IMR-90 (cell line): ENCODE data around the gene RIOX2. TPM values are rescaled to one million over a fixed set of nuclear protein-coding genes. Genes with fewer than 3 reads are reported as not detected.

Experiments
- ATAC-seq: fragments of 200-7000 bp; cut with Tn5 transposase; 2 replicates; pipeline ENCODE4 v1.9.1; 2020; ENCODE audit warnings: low read depth, mild to moderate bottlenecking, moderate library complexity
- BruUV-seq: library from RNA; stranded (reverse); fragments of 400-500 nt; replicated peaks from 2 replicates; lab custom pipeline; 2021; lab: Mats Ljungman, UMichigan
- CTCF ChIA-PET: fragments of 300-600 bp; formaldehyde crosslinking; extraction: SDS; loops from one replicate; lab custom pipeline; 2021; ENCODE audit warnings: antibody characterized with exemption; lab: Yijun Ruan, JAX
- POLR2A ChIA-PET: fragments of 300-600 bp; sonication (Branson Sonifier 250); formaldehyde crosslinking; loops from one replicate; lab custom pipeline; 2022; ENCODE audit warnings: antibody characterized with exemption; ENCODE audit not compliant: unreplicated experiment; lab: Charles Lee
- DNase-seq: peaks from one replicate; pipeline ENCODE4 v3.0.0; 2013
- H2AFZ ChIP-seq: replicated peaks from 2 replicates; pipeline ENCODE3; 2013; ENCODE audit warnings: low read length, mild to moderate bottlenecking; ENCODE audit not compliant: poor library complexity
- H2AK5ac ChIP-seq: 2 replicates; pipeline ENCODE4 v1.6.1; 2013; ENCODE audit warnings: low read depth, low read length, inconsistent platforms
- H2AK9ac ChIP-seq: replicated peaks from 2 replicates; pipeline ENCODE3; 2013; ENCODE audit warnings: mild to moderate bottlenecking, low read depth, low read length, moderate library complexity; ENCODE audit not compliant: poor library complexity
- H2BK120ac ChIP-seq: 2 replicates; pipeline ENCODE4 v1.6.1; 2013; ENCODE audit warnings: low read depth, low read length, inconsistent platforms
- H2BK15ac ChIP-seq: 3 replicates; pipeline ENCODE4 v1.6.1; 2013; ENCODE audit warnings: low read depth, low read length, inconsistent platforms
- H2BK20ac ChIP-seq: 2 replicates; pipeline ENCODE4 v1.6.1; 2013; ENCODE audit warnings: low read depth, mild to moderate bottlenecking, inconsistent platforms, low read length, moderate library complexity
- H2BK5ac ChIP-seq: 2 replicates; pipeline ENCODE4 v1.6.1; 2013; ENCODE audit warnings: mild to moderate bottlenecking, low read depth, low read length, inconsistent platforms; ENCODE audit not compliant: poor library complexity, severe bottlenecking
- H3K14ac ChIP-seq: replicated peaks from 2 replicates; pipeline ENCODE4 v1.6.1; 2013; ENCODE audit warnings: low read depth, low read length, inconsistent platforms
- H3K18ac ChIP-seq: 2 replicates; pipeline ENCODE4 v1.6.1; 2013; ENCODE audit warnings: low read depth, low read length, control low read depth
- H3K23ac ChIP-seq: 2 replicates; pipeline ENCODE4 v1.6.1; 2013; ENCODE audit warnings: low read depth, low read length, inconsistent platforms
- H3K27ac ChIP-seq: 2 replicates; pipeline ENCODE4 v1.5.1; 2013; ENCODE audit warnings: mild to moderate bottlenecking, control low read depth, low read length; ENCODE audit not compliant: insufficient read depth
- H3K27me3 ChIP-seq: 2 replicates; pipeline ENCODE4 v1.6.1; 2013; ENCODE audit warnings: low read length; ENCODE audit not compliant: control insufficient read depth, insufficient read depth
- H3K36me3 ChIP-seq: 2 replicates; pipeline ENCODE4 v1.6.1; 2013; ENCODE audit warnings: low read length, mixed read lengths; ENCODE audit not compliant: control insufficient read depth, insufficient read depth
- H3K4ac ChIP-seq: 2 replicates; pipeline ENCODE4 v1.6.1; 2013; ENCODE audit warnings: low read depth, low read length, inconsistent platforms
- H3K4me1 ChIP-seq: 2 replicates; pipeline ENCODE4 v1.6.1; 2013; ENCODE audit warnings: low read length, mixed read lengths; ENCODE audit not compliant: control insufficient read depth, insufficient read depth
- H3K4me2 ChIP-seq: 2 replicates; pipeline ENCODE4 v1.6.1; 2013; ENCODE audit warnings: low read depth, mild to moderate bottlenecking, control low read depth, low read length, moderate library complexity
- H3K4me3 ChIP-seq: 2 replicates; pipeline ENCODE4 v1.5.1; 2013; ENCODE audit warnings: low read depth, mild to moderate bottlenecking, control low read depth, low read length, moderate library complexity; ENCODE audit not compliant: insufficient read depth
- H3K56ac ChIP-seq: 2 replicates; pipeline ENCODE4 v1.6.1; 2013; ENCODE audit warnings: low read length, inconsistent platforms; ENCODE audit not compliant: insufficient read depth; ENCODE audit errors: extremely low read depth
- H3K79me1 ChIP-seq, 2 experiments: 2 replicates each; pipeline ENCODE4 v1.6.1; 2013; ENCODE audit warnings: low read length in 2 of 2, inconsistent platforms in 1 of 2, low read depth in 1 of 2
- H3K9ac ChIP-seq: 2 replicates; pipeline ENCODE4 v1.6.1; 2013; ENCODE audit warnings: low read depth, low read length, control low read depth
- H3K9me1 ChIP-seq: 2 replicates; pipeline ENCODE4 v1.6.1; 2013; ENCODE audit warnings: low read length, inconsistent platforms; ENCODE audit not compliant: insufficient read depth
- H3K9me3 ChIP-seq: 2 replicates; pipeline ENCODE4 v1.6.1; 2013; ENCODE audit warnings: low read length; ENCODE audit not compliant: control insufficient read depth, insufficient read depth
- H4K20me1 ChIP-seq: 2 replicates; pipeline ENCODE4 v1.6.1; 2013; ENCODE audit warnings: low read length, inconsistent platforms; ENCODE audit not compliant: insufficient read depth
- H4K5ac ChIP-seq: 2 replicates; pipeline ENCODE4 v1.6.1; 2013; ENCODE audit warnings: mild to moderate bottlenecking, low read depth, low read length, control low read depth
- H4K8ac ChIP-seq, 2 experiments: 2 replicates each; pipeline ENCODE4 v1.6.1; 2013; ENCODE audit warnings: low read depth in 2 of 2, low read length in 2 of 2, control low read depth in 1 of 2, inconsistent platforms in 1 of 2
- H4K91ac ChIP-seq: 2 replicates; pipeline ENCODE4 v1.6.1; 2013; ENCODE audit warnings: low read depth, low read length, inconsistent platforms; ENCODE audit not compliant: insufficient read depth
- CHD1 ChIP-seq: IDR thresholded peaks from 2 replicates; pipeline ENCODE4 v1.6.1; 2012; ENCODE audit warnings: low read depth, low read length, improper control_type of control experiment
- FOS ChIP-seq: fragments of 150-350 bp; IDR thresholded peaks from 2 replicates; pipeline ENCODE4 v1.6.1; 2016; ENCODE audit warnings: low read depth, low read length
- MAZ ChIP-seq: IDR thresholded peaks from 2 replicates; pipeline ENCODE4 v1.6.1; 2012; ENCODE audit warnings: low read depth, mild to moderate bottlenecking, low read length, improper control_type of control experiment, moderate library complexity, borderline replicate concordance
- MXI1 ChIP-seq: IDR thresholded peaks from 2 replicates; pipeline ENCODE4 v1.6.1; 2012; ENCODE audit warnings: low read depth, mild to moderate bottlenecking, low read length, moderate library complexity, borderline replicate concordance
- POLR2A ChIP-seq: IDR thresholded peaks from 2 replicates; pipeline ENCODE4 v1.6.1; 2012; ENCODE audit warnings: mild to moderate bottlenecking, low read depth, low read length
- RFX5 ChIP-seq: IDR thresholded peaks from 2 replicates; pipeline ENCODE4 v1.8.0; 2012; ENCODE audit warnings: low read depth, mild to moderate bottlenecking, low read length, moderate library complexity
- USF2 ChIP-seq: fragments of 150-350 bp; IDR thresholded peaks from 2 replicates; pipeline ENCODE4 v1.6.1; 2017; ENCODE audit warnings: mild to moderate bottlenecking, antibody characterized with exemption, low read length, low read depth
- WGBS, 2 experiments: methylation state at CpG; one replicate each; pipeline versions ENCODE4 v1.1.5 to v1.1.7; 2013; ENCODE audit warnings: missing lambda C conversion rate in 2 of 2; ENCODE audit not compliant: insufficient read length in 1 of 2; ENCODE audit errors: extremely low coverage in 2 of 2; 5-methylcytosine and 5-hydroxymethylcytosine counted together
- dilution Hi-C: fragments of 300-500 bp; cut with HindIII; formaldehyde crosslinking; loops from one replicate; pipeline ENCODE4 v1.14.3; 2018; ENCODE audit warnings: low sequenced_read_pairs; ENCODE audit not compliant: unreplicated experiment
- in situ Hi-C: fragments of 300-500 bp; cut with MboI; formaldehyde crosslinking; loops from 3 replicates; pipeline ENCODE4 v1.14.3; 2019; ENCODE audit warnings: low sequenced_read_pairs, inconsistent platforms, mixed read lengths
- intact Hi-C: fragments of 100-400 bp; cut with micrococcal nuclease; formaldehyde crosslinking; loops from 2 replicates; pipeline ENCODE4 v1.10.0; 2022
- polyA plus RNA-seq, 3 experiments: library from polyadenylated mRNA; depleted of rRNA; stranded (reverse); fragments of >200 nt; gene quantifications; 2 replicates each; pipeline ENCODE4 v1.2.3, GENCODE V29; 2012; ENCODE audit warnings: low replicate concordance in 1 of 3
- total RNA-seq: library from RNA; depleted of rRNA; stranded (reverse); fragments of >200 nt; gene quantifications from 2 replicates; pipeline ENCODE4 v1.2.3, GENCODE V29; 2012
- TF ChIP-seq, protein P1 (sequence below): fragments of 150-350 bp; IDR thresholded peaks from 2 replicates; pipeline ENCODE4 v1.6.1; 2016; ENCODE audit warnings: low read depth, mild to moderate bottlenecking, low read length, moderate library complexity, borderline replicate concordance

RIOX2 gene
- total and polyA plus RNA-seq, 2 of the 4 experiments (the other 2 are of a cell fraction): 17.2 to 26.7 TPM

DNA sequence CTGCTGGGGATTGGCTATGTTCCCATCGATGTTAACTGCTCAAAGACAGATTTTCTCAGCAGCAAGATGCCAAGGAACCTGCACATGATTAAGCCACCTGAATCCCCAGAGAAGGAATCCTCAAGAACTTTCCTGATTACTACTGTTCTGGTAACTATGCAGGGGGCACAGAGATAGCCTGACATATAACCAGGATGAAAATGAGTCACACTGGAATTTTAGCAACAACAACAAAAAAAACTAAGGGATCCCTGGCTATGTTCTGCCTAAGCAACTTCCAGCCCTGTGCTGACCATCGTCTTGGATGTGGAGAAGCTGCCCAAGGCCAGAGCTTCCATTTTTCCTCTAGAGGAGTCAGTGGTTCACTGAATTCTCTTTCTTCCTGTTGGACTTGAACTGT lies 13.8 kb downstream of the RIOX2 start:
- no peak overlapping the region for H2BK5ac ChIP-seq
- no peak overlapping the region for H3K23ac ChIP-seq
- no peak overlapping the region for H3K56ac ChIP-seq
- CTCF ChIA-PET: no interaction called here
- no peak overlapping the region for H4K91ac ChIP-seq
- no peak overlapping the region for H3K14ac ChIP-seq
- POLR2A ChIA-PET: no interaction called here
- peaks cover 17% of the 10 kb centered on the region for H3K36me3 ChIP-seq
- WGBS, 2 experiments: 100% methylated on average over 1 of the region's 2 CpGs; no CpG with 5 or more reads in 1 of the 2 experiments
- no peak overlapping the region for H2BK120ac ChIP-seq
- H3K4me1 ChIP-seq: peaks cover 9% of the 10 kb centered on the region
- DNase-seq: peak; percentile 52
- no peak overlapping the region for H3K9ac ChIP-seq
- no peak overlapping the region for H3K4ac ChIP-seq
- no peak overlapping the region for H3K4me3 ChIP-seq
- intact Hi-C loops: no loop called here
- in situ Hi-C loops: no loop called here
- dilution Hi-C loops: no loop called here
- H2BK20ac ChIP-seq: no peak overlapping the region
- no peaks in the 10 kb centered on the region for H3K9me3 ChIP-seq
- no peak overlapping the region for H2AFZ ChIP-seq
- H4K20me1 ChIP-seq: no peaks in the 10 kb centered on the region
- peak; percentile 96; the same call in 1 of the 2 replicates for ATAC-seq
- H4K8ac ChIP-seq: 0 out of 4 replicates have a peak overlapping the region, but pooled peaks of 1 of the 2 experiments have one; percentile 2
- H2BK15ac ChIP-seq: no peak overlapping the region
- TF ChIP-seq POLR2A (no peak), USF2 (no peak), CHD1 (no peak), MAZ (no peak), FOS (peak; percentile 18; the same call in 1 of the 2 replicates), RFX5 (no peak), MXI1 (no peak)
- TF ChIP-seq, protein P1, sequence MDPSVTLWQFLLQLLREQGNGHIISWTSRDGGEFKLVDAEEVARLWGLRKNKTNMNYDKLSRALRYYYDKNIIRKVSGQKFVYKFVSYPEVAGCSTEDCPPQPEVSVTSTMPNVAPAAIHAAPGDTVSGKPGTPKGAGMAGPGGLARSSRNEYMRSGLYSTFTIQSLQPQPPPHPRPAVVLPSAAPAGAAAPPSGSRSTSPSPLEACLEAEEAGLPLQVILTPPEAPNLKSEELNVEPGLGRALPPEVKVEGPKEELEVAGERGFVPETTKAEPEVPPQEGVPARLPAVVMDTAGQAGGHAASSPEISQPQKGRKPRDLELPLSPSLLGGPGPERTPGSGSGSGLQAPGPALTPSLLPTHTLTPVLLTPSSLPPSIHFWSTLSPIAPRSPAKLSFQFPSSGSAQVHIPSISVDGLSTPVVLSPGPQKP: no peak
- no peak overlapping the region for H4K5ac ChIP-seq
- no TSS peak for BruUV-seq
- no peak overlapping the region for H2AK5ac ChIP-seq
- no peaks in the 10 kb centered on the region for H3K27me3 ChIP-seq
- no peak overlapping the region for H2AK9ac ChIP-seq
- peaks cover 12% of the 10 kb centered on the region; the same call in 1 of the 2 replicates for H3K9me1 ChIP-seq
- H3K79me1 ChIP-seq: peaks cover 2 to 13% of the 10 kb centered on the region in 2 experiments; a peak in 2 of 4 replicates
- no peak overlapping the region for H3K27ac ChIP-seq
- no peak overlapping the region for H3K18ac ChIP-seq
- 0 out of 2 replicates have a peak overlapping the region, but pooled peaks have one; percentile 23 for H3K4me2 ChIP-seq
